Jurkat, Clone E6-1 (cell line): ENCODE measurements around the gene CCDC88A. TPM values are rescaled to one million over a fixed set of nuclear protein-coding genes. Genes with fewer than 3 reads are reported as not detected.
"Not testable (repeated sequence)": the region's sequence is repeated elsewhere in the genome, so short reads cannot be mapped to it uniquely, and the experiment has no call there.

Experiments
- DNase-seq: peaks from one replicate; pipeline ENCODE4 v3.0.0-alpha.2; 2011; ENCODE audit warnings: low read depth, low spot score
- H3K4me3 ChIP-seq: 2 replicates; pipeline ENCODE4 v1.5.1; 2011; ENCODE audit warnings: mild to moderate bottlenecking, low read length, control low read depth, moderate library complexity
- polyA plus RNA-seq: library from polyadenylated mRNA; unstranded; fragments of >200 nt; gene quantifications from one replicate; pipeline ENCODE4 v1.2.1, GENCODE V29; 2012; ENCODE audit warnings: missing spikeins; ENCODE audit not compliant: insufficient read length, insufficient read depth

CCDC88A gene, protein sequence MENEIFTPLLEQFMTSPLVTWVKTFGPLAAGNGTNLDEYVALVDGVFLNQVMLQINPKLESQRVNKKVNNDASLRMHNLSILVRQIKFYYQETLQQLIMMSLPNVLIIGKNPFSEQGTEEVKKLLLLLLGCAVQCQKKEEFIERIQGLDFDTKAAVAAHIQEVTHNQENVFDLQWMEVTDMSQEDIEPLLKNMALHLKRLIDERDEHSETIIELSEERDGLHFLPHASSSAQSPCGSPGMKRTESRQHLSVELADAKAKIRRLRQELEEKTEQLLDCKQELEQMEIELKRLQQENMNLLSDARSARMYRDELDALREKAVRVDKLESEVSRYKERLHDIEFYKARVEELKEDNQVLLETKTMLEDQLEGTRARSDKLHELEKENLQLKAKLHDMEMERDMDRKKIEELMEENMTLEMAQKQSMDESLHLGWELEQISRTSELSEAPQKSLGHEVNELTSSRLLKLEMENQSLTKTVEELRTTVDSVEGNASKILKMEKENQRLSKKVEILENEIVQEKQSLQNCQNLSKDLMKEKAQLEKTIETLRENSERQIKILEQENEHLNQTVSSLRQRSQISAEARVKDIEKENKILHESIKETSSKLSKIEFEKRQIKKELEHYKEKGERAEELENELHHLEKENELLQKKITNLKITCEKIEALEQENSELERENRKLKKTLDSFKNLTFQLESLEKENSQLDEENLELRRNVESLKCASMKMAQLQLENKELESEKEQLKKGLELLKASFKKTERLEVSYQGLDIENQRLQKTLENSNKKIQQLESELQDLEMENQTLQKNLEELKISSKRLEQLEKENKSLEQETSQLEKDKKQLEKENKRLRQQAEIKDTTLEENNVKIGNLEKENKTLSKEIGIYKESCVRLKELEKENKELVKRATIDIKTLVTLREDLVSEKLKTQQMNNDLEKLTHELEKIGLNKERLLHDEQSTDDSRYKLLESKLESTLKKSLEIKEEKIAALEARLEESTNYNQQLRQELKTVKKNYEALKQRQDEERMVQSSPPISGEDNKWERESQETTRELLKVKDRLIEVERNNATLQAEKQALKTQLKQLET (N-terminal part only)
- 54.2 TPM for polyA plus RNA-seq

DNA sequence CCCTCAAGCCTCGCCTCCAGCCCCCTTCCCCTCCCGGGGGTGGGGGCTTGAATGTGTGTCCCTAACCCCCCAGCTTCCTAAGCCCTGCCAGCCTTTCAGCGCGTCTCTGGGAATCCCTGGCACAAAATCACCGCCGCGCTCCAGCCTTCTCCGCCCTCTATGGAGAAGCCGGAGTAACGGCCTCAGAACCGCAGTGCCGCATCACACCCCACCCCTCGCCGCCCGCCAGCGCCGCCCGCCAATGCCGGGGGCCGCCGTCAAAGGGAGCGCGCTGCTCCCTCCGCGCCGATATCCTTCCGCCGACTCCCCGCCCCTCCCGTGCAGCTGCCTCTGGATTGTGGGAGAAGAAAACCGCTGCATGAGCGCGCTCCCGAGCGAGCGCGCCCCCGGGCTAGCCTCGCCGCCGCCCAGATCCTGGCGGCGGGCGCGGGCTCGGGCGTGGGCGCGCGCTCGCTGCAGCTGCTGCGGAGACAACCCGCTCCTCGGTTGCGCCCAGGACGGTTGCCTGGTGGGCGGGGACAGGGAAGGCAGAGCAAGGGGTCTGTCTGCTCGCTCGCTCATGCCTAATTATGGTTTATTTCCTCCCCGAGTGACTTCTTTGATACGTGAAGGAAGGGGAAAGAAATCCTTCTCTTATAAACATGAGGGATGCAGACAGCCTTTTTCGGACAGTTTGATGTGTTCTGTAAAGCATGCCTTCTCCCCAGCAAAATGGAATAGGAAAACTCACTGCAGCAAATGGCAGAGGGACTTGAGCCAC is at the start of gene CCDC88A:
CCDC88A (minus strand) TSS at position 178 of the 760 bp plus-strand sequence. CDS start 777 bp downstream, outside the sequence.
- peak; percentile 97 for DNase-seq
- peak within 1 kb of the TSS; percentile 83 for H3K4me3 ChIP-seq

GRCh38 chr2:55461679-55462078 is 42.0 kb upstream of the CCDC88A start:
- DNase-seq = no peak
- H3K4me3 ChIP-seq = no peak overlapping the region

DNA sequence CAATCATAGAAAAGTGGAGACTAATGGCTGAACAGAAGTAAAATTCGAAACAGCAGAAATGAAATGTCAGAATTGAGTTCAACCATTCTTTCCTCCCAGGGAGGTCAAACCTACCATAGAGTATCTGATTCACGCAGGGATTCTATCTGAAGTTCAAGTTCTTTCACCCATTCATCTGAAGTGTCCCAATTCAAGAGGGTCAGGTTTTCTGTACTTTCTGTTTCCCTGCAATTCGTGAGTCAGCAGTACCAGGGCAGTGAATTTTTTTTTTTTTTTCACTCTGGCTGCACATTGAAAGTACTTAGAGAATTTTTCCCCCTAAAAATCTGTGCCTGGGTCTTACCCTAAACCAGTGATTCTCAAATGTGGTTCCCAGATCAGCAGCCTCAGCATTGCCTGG is 40.9 kb upstream of the CCDC88A start:
- DNase-seq = no peak
- H3K4me3 ChIP-seq = no peak overlapping the region

- no peak for DNase-seq
- no peak overlapping the region for H3K4me3 ChIP-seq
Observed at GRCh38 chr2:55459714-55460274, 40.1 kb upstream of the CCDC88A start.

DNA sequence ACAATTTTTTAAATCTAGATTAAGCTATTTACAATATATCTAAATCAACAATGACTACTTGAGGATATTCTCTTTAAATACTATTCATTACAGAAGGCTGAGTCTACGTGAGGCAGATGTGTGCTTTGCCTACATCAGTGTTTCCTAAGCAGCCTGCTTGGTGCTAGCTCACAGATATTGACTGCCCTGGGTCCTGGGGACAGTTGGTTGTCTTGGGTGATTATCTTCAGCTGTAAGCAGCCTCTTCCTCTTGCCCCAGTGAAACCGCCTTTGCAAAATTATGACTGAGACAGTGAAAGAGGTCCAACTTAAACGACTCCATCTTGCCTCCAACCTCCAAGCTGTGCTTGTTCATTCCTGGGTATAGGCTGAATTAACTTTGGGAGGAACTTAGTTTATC is 39.6 kb upstream of the CCDC88A start:
- H3K4me3 ChIP-seq = no peak overlapping the region
- no peak for DNase-seq

GRCh38 chr2:55454121-55454520 is 34.5 kb upstream of the CCDC88A start:
- DNase-seq = no peak
- H3K4me3 ChIP-seq = no peak overlapping the region

- no peak for DNase-seq
- H3K4me3 ChIP-seq = no peak overlapping the region
Observed at GRCh38 chr2:55452879-55453278, 33.2 kb upstream of the CCDC88A start.

DNA sequence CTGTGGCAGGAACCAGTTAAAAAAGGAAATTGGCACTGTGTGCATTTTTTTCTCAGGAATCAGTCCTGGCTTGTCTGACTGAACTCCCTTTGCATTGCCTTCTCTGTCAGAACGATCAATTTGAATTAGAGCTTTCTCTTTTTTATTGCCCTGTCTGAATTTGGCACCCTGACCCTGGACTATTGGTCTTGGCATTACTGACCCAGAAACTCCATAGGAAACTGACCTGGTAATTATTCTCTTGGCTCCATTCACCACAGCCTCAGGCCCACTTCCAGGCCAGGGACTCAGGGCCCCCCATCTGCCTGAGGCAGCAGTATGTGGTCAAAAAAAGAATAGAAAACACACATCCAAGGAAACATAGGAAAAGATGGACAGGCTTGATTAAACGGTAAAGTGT is 32.0 kb upstream of the CCDC88A start:
- H3K4me3 ChIP-seq = no peak overlapping the region
- no peak for DNase-seq

DNA sequence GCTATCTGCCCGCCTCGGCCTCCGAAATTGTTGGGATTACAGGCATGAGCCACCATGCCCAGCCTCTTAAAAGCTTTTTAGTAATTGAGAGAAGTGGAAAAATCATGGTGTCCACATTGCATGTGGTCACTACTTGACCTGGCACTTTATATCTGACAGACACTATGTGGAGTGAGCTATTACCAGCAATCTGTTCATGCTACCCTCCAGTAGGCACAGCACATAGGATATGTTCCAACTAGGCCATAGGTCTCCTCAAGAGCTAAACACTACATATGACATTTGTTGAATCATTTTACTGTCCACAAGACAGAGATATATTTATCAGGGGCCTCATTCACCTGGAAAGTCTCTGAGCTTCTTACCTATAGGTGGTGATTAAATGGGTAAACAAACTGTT is 30.4 kb upstream of the CCDC88A start:
- H3K4me3 ChIP-seq, DNase-seq: not testable (repeated sequence)

DNA sequence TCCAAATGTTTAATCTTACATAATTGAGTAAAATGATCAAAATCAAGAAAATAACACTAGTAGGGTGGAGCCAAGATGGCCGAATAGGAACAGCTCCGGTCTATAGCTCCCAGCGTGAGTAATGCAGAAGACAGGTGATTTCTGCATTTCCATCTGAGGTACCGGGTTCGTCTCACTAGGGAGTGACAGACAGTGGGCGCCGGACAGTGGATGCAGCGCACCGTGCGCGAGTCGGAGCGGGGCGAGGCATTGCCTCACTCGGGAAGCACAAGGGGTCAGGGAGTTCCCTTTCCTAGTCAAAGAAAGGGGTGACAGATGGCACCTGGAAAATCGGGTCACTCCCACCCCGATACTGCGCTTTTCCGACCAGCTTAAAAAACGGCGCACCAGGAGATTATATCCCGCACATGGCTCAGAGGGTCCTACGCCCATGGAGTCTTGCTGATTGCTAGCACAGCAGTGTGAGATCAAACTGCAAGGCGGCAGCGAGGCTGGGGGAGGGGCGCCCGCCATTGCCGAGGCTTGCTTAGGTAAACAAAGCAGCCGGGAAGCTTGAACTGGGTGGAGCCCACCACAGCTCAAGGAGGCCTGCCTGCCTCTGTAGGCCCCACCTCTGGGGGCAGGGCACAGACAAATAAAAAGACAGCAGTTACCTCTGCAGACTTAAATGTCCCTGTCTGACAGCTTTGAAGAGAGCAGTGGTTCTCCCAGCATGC is 22.5 kb upstream of the CCDC88A start:
- DNase-seq, H3K4me3 ChIP-seq: not testable (repeated sequence)

- H3K4me3 ChIP-seq = no peak overlapping the region
- DNase-seq = no peak
Observed at GRCh38 chr2:55441280-55441892, 21.7 kb upstream of the CCDC88A start.

GRCh38 chr2:55439101-55439397 is 19.4 kb upstream of the CCDC88A start:
- DNase-seq = no peak
- no peak overlapping the region for H3K4me3 ChIP-seq

- no peak for DNase-seq
- H3K4me3 ChIP-seq = no peak overlapping the region
Observed at GRCh38 chr2:55438391-55439100, 18.9 kb upstream of the CCDC88A start.

DNA sequence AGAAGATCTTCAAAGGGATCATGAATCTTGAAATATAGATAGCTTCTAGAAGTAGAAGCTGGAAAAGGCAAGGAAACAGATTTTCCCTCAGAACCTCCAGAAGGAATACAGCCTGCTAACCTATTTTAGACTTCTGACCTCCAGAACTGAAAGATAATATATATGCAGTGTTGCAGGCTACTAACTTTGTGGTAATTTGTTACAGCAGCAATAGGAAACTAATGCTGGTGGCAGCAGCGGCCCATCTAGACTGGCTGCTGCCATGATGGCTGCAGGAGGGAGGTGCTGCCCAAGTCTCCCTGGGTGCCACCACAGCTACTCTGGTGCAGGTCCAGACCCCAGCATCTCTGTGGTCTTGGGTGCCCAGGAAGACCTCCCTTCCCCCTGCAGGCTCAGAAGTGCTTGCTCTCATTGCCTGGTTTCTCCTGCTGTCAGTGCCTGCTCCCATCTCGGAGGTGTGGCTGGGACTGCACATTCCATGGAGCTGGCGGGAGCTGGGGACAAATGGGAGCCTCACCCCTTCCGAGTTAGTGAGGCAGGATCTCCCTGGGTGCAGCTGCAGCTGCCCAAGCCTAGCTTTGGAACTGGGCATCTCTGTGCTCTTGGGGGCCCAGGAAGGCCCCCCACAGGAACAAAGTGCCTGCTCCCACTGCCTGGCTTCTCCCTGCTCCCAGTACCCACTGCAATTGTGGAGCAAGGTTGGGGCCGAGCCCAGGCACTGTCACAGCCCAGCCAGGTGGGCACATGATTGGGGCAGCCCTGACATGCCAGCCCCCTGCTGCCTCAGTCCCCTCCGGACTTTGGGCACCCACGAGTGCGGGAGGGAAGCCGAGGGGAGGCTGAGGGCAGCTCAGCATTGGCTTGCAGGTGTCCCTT is 18.1 kb upstream of the CCDC88A start:
- no peak overlapping the region for H3K4me3 ChIP-seq
- DNase-seq = no peak

DNA sequence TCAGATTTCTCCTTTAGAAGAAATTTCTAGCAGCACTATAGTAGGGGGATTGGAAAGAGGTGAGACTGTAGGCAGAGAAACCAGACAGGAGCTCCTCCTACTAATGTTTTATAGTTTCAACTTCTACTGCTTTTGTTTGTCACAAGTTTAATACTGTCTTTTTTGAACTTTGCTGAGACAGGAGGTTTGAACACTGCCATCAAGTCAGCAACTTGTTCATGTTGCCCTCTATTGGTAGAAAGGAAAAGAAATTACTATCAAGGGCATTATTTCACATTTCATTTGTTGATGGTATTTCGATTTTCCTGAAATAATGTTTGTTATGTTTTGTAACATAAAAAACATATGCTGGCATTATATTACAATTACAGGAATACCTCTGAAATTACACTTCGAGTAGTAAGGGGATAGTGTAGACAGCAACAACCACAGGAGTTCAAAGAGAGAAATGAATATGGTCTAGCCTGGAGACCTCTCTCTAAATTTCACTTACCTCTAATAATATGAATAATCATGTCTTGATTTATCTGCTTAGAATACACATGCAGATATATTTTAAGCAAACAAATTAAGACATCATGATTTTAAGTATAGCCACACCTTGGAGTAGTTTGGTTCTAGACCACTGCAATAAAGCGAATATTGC is 12.4 kb upstream of the CCDC88A start:
- peak; percentile 41 for DNase-seq
- no peak overlapping the region for H3K4me3 ChIP-seq
